ENCODE results near the gene SLC25A46. TPM values are rescaled to one million over a fixed set of nuclear protein-coding genes. Genes with fewer than 3 reads are reported as not detected.

SLC25A46 gene
- total and polyA plus RNA-seq, 2 of the 8 experiments (the other 6 are each of a cell fraction or from before 2014, with no cell fraction given): 10.6 to 21.7 TPM

DNA sequence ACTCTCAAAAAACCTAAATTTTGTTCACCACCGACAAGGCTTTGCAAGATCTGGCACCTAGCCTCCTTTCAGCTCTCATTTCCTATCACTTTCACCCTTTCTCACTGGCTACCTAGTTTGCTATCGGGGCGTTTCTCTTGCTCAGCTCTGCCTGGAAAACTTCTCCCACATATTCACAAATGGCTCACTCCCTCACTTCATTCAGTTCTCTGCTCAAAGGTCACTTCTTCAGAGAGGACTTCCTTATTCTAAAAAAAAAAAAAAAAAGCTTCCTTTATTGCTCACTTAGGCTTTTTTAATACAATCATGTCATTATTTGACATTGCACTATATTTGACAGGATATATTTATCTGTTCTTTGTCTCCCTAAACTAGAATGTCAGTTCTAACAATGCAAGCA lies 2.1 kb upstream of the SLC25A46 start:
- TF ChIP-seq, protein P1, sequence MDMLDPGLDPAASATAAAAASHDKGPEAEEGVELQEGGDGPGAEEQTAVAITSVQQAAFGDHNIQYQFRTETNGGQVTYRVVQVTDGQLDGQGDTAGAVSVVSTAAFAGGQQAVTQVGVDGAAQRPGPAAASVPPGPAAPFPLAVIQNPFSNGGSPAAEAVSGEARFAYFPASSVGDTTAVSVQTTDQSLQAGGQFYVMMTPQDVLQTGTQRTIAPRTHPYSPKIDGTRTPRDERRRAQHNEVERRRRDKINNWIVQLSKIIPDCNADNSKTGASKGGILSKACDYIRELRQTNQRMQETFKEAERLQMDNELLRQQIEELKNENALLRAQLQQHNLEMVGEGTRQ (IDR thresholded peaks at IDR 0.05; ENCODE audit: low read length): no peak
- Histone ChIP-seq H4K20me1 (replicated peaks in 1 of 2; ENCODE audit: control insufficient read depth in 1 of 2, insufficient read depth in 2 of 2, low read length in 2 of 2) (no peaks in the 10 kb centered on the region), H2AK5ac (ENCODE audit: low read depth, low read length) (no peak overlapping the region), H3K9ac (replicated peaks in 1 of 4; ENCODE audit: extremely low read depth in 1 of 4, low read depth in 3 of 4, low read length in 3 of 4) (no peak overlapping the region), H4K8ac (ENCODE audit: extremely low read depth, insufficient read depth, low read length) (no peak overlapping the region), H2BK120ac (replicated peaks; ENCODE audit: low read depth, low read length) (no peak overlapping the region), H3K18ac (ENCODE audit: extremely low read depth, low read length) (no peak overlapping the region), H3K23me2 (ENCODE audit: low read depth, low read length) (peaks cover 1% of the 10 kb centered on the region; the same call in 1 of the 2 replicates), H3K4ac (replicated peaks; ENCODE audit: insufficient read length, low read depth, low read length) (no peak overlapping the region), H3K27me3 (replicated peaks in 1 of 4; ENCODE audit: control insufficient read depth in 3 of 4, extremely low read depth in 1 of 4, insufficient read depth in 3 of 4, low read length in 3 of 4) (no peaks in the 10 kb centered on the region), H2BK15ac (ENCODE audit: low read length) (no peak overlapping the region), H3K23ac (ENCODE audit: insufficient read length) (no peak overlapping the region), H3K56ac (replicated peaks; ENCODE audit: insufficient read length, low read depth, low read length) (no peak overlapping the region), H3K4me3 (ENCODE audit: extremely low read depth in 1 of 4, insufficient read depth in 2 of 4, low read depth in 3 of 4, low read length in 4 of 4) (no peak overlapping the region), H3K79me1 (ENCODE audit: low read depth, low read length) (no peaks in the 10 kb centered on the region; the same call in 1 of the 2 replicates), H4K5ac (ENCODE audit: insufficient read length, low read depth, low read length) (no peak overlapping the region), H4K91ac (replicated peaks; ENCODE audit: insufficient read length, low read length) (no peak overlapping the region), H3K9me3 (ENCODE audit: insufficient read depth in 2 of 2, low read depth in 1 of 2, low read length in 1 of 2) (no peaks in the 10 kb centered on the region), H2BK20ac (ENCODE audit: low read length) (no peak overlapping the region), H3K27ac (ENCODE audit: low read depth, low read length) (no peak overlapping the region), H3K4me2 (ENCODE audit: insufficient read depth in 1 of 2, low read depth in 2 of 2, low read length in 2 of 2) (no peak overlapping the region), H3K36me3 (ENCODE audit: control insufficient read depth in 2 of 4, insufficient read depth in 4 of 4, low read length in 3 of 4) (no peaks in the 10 kb centered on the region), H3K14ac (ENCODE audit: insufficient read length) (no peak overlapping the region), H2BK5ac (ENCODE audit: low read depth, low read length) (no peak overlapping the region), H2AFZ (ENCODE audit: low read length) (no peak overlapping the region), H3K4me1 (replicated peaks in 1 of 4; ENCODE audit: control insufficient read depth in 3 of 4, insufficient read depth in 4 of 4, low read length in 3 of 4) (0 out of 7 replicates have a peak, but pooled peaks cover 0 to 2% (median 0%) of the 10 kb centered on the region in 4 experiments), H2BK12ac (ENCODE audit: low read depth, low read length) (no peak overlapping the region), H3K79me2 (ENCODE audit: control insufficient read depth in 1 of 2, insufficient read depth in 2 of 2, low read length in 2 of 2) (peaks cover 0 to 10% of the 10 kb centered on the region in 2 experiments; a peak in 1 of 4 replicates)
- CTCF ChIA-PET (ENCODE audit: partially characterized antibody): interaction anchor here (1.3 kb wide), 1 partner anchor 10 kb away, joined by 8 read pairs; the partner anchor contains the start of gene TMEM232
- DNase-seq (ENCODE audit: low read depth in 1 of 2, low spot score in 2 of 2) (no peak), FAIRE-seq (no peak)
- 85% methylated on average over 3 of the region's 3 CpGs; no CpG with 5 or more reads in 1 of the 2 experiments for WGBS, 2 experiments (ENCODE audit: extremely low coverage in 1 of 2, insufficient coverage in 1 of 2, insufficient read length in 1 of 2, insufficient replicate concordance in 2 of 2, low coverage in 1 of 2, low lambda C conversion rate in 2 of 2, missing lambda C conversion rate in 1 of 2)
- POLR2A ChIA-PET (ENCODE audit: partially characterized antibody): no interaction called here
